T-helper 1 cell treated with Interleukin-12 subunit alpha and Interleukin-12 subunit beta and Interleukin-4 antibody, amounts not matched to agents 30 μg/mL and 1 μg/mL, for 36 hours (primary cell): ENCODE results near the gene ZNRF1.

ENCODE experiments used
- H3K27ac Mint-ChIP-seq: one replicate; pipeline ENCODE4 v1.8.0; 2021; ENCODE audit warnings: mild to moderate bottlenecking, mixed read lengths
- H3K27me3 Mint-ChIP-seq: one replicate; pipeline ENCODE4 v1.8.0; 2021; ENCODE audit warnings: low read depth, mixed read lengths
- H3K36me3 Mint-ChIP-seq: one replicate; pipeline ENCODE4 v1.8.0; 2021; ENCODE audit warnings: low read depth, mixed read lengths
- H3K4me1 Mint-ChIP-seq: one replicate; pipeline ENCODE4 v1.8.0; 2021; ENCODE audit warnings: low read depth, mixed read lengths
- H3K4me3 Mint-ChIP-seq: one replicate; pipeline ENCODE4 v1.8.0; 2021; ENCODE audit warnings: mild to moderate bottlenecking, moderate library complexity, mixed read lengths
- H3K9me3 Mint-ChIP-seq: one replicate; pipeline ENCODE4 v1.8.0; 2021; ENCODE audit warnings: mixed read lengths

Gene ZNRF1

DNA sequence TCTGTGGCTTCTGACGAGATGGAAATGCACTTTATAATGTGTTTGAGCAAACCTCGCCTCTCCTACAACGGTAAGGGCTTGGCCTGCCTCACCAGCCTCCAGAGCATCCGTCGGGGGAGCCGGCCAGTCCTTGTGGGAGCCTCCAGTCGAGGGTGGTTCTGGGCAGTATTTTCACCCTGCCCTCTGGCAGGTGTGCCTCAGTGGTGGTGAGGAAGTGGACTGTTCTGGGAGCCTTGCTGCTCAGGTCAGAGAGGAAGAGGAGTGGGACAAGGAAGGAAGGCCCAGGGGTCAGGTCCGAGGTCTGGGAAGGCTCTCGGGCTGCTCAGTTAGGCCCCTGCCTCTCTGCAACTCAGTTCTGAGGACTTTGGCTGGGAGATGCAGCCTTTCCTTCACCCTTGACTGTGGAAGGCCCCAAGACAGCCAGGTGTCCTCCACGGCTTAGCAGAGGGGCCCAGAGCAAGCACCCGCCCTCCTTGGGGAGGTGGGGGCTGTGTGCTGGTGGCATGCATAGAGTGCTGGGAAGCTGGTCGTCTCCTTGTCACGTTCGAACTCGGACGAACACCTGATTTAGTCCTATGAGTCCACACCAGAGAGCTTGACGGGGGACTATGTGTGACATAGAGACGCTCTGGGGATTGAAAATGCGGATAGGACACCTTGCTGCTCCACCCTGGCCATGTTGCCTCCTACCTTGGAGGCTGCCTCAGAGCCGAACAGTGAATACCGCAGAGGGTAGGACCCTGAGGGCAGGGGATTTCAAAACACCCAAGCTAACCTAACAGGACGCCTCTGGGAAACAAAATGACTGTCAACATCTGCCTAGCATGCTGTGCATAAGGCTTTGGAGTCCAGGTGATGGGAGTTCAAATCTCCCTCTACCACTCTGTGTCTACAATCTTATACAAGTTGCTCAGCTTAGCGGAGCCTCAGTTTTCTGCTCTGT lies 95.0 kb downstream of the ZNRF1 start:
- Mint-ChIP-seq H3K36me3 (peaks cover 8% of the 10 kb centered on the region), H3K4me1 (peaks cover 42% of the 10 kb centered on the region), H3K27ac (peak overlapping the region; percentile 52), H3K27me3 (no peaks in the 10 kb centered on the region), H3K4me3 (no peak overlapping the region), H3K9me3 (no peaks in the 10 kb centered on the region)

GRCh38 chr16:75095204-75095621 lies 96.4 kb downstream of the ZNRF1 start:
- peaks cover 44% of the 10 kb centered on the region for H3K4me1 Mint-ChIP-seq
- peak overlapping the region; percentile 41 for H3K27ac Mint-ChIP-seq

DNA sequence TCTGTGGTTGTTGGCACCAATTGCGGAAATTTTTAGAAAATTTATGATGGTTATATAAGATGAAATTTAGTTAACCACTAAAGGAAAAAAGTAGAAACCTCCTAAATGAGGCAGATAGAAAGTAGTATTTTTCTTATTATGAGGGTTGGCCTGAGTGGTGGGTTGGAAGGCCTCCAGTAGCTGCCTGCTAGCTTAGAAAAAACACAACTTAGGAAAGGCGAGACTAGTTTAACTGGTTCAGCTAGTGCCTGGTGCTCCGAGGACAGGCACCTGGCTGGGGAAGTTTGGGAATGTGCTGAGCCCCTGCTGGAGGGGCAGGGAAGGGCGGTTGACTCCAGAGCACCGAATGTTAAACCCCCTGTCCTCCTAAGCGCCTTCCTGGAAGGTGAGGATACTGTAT lies 97.8 kb downstream of the ZNRF1 start:
- Mint-ChIP-seq H3K4me3 (no peak overlapping the region), H3K9me3 (no peaks in the 10 kb centered on the region), H3K36me3 (peaks cover 4% of the 10 kb centered on the region), H3K27ac (peak overlapping the region; percentile 84), H3K27me3 (no peaks in the 10 kb centered on the region), H3K4me1 (peaks cover 53% of the 10 kb centered on the region)

More at GRCh38 chr16:75095204-75095621, 96.4 kb downstream of the ZNRF1 start:
- no peak overlapping the region for H3K4me3 Mint-ChIP-seq
- H3K36me3 Mint-ChIP-seq: peaks cover 4% of the 10 kb centered on the region
- H3K9me3 Mint-ChIP-seq: no peaks in the 10 kb centered on the region
- no peaks in the 10 kb centered on the region for H3K27me3 Mint-ChIP-seq

- no peaks in the 10 kb centered on the region for H3K9me3 Mint-ChIP-seq
- H3K4me3 Mint-ChIP-seq: no peak overlapping the region
- peak overlapping the region; percentile 84 for H3K27ac Mint-ChIP-seq
- peaks cover 54% of the 10 kb centered on the region for H3K4me1 Mint-ChIP-seq
- no peaks in the 10 kb centered on the region for H3K27me3 Mint-ChIP-seq
- peaks cover 4% of the 10 kb centered on the region for H3K36me3 Mint-ChIP-seq
Observed at GRCh38 chr16:75097191-75097761, 98.5 kb downstream of the ZNRF1 start.

GRCh38 chr16:75097941-75098901 lies 99.4 kb downstream of the ZNRF1 start:
- Mint-ChIP-seq H3K27me3 (no peaks in the 10 kb centered on the region), H3K4me3 (peak overlapping the region; percentile 44), H3K27ac (peak overlapping the region; percentile 96), H3K9me3 (no peaks in the 10 kb centered on the region), H3K4me1 (peaks cover 59% of the 10 kb centered on the region), H3K36me3 (peaks cover 11% of the 10 kb centered on the region)

DNA sequence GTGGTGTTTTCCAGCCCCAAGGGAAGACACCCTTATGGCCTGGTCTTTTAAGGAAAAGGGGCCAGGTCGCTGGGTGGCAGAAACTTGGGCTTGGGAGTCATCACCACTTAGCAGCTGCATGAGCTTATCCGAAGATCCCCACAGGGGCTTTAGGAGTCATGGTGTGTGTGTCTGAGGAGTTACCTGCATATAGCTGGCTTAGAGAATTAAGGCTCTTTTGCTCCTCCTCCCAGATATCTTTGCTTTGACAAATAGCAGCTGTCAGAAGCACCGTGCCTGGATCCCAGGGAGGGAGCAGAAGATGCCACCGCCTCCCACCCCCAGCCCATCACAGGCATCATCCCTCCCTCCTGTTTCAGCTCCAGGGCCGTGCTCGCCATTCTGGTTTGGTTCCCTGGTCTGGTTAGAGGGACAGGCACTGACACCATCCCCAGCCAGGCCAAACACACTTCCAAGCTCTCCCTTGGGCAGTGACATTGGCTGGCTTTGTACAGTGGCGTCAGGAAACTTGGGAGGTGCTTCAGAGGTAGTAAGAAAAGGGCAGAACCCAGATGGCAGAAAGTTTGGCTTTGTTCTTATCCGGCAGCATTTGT lies 100.3 kb downstream of the ZNRF1 start:
- H3K4me1 Mint-ChIP-seq: peaks cover 59% of the 10 kb centered on the region
- H3K27ac Mint-ChIP-seq: peak overlapping the region; percentile 96
- no peaks in the 10 kb centered on the region for H3K27me3 Mint-ChIP-seq
- peaks cover 11% of the 10 kb centered on the region for H3K36me3 Mint-ChIP-seq
- no peaks in the 10 kb centered on the region for H3K9me3 Mint-ChIP-seq
- H3K4me3 Mint-ChIP-seq: peak overlapping the region; percentile 19

DNA sequence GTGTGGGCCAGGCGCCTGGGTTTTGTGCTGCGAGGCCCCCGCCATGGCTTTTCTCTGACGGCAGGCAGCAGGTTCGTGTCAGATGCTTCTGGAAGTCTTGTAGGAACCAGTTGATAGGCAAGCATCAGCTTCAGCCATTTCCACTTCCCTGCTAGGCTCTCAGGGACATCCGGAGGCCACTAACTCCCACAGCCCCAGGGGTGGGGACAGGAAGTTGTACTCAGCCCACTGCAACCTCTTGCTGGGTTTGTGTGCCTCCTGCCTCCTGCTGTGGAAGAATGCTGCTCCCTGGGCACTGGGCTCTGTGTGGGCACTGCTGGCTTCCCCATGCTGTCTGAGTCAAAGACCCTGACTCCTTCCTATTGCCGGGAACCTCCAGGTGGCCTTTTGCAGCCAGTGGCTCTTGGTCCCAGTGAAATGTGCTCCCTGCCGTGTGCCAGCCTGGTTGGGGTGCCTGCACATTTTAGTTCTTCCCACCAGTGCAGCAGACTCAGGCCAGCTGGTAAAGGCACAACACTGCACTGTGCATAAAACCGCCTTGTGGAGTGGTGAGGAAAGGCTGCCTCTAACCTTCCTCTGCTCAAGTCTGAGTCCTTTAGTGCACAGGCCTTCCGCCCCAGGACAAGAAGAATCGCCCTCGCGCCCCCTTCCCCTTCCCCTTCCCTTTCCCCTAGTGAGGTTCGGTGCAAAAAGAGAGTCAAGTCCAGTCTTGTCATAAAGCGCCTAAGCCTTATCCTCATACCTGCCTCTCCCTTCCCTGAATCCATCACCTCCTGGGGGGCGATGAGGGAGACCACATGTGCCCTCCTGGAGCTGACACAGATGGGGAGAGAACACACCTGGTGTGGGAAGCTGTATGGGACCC lies 101.1 kb downstream of the ZNRF1 start:
- Mint-ChIP-seq H3K27ac (peak overlapping the region; percentile 96), H3K27me3 (no peaks in the 10 kb centered on the region), H3K4me3 (peak overlapping the region; percentile 53), H3K9me3 (no peaks in the 10 kb centered on the region), H3K4me1 (peaks cover 65% of the 10 kb centered on the region), H3K36me3 (peaks cover 17% of the 10 kb centered on the region)

GRCh38 chr16:75100603-75100990 lies 101.8 kb downstream of the ZNRF1 start:
- Mint-ChIP-seq H3K27ac (peak overlapping the region; percentile 96), H3K36me3 (peaks cover 20% of the 10 kb centered on the region), H3K4me1 (peaks cover 69% of the 10 kb centered on the region), H3K27me3 (no peaks in the 10 kb centered on the region), H3K9me3 (no peaks in the 10 kb centered on the region), H3K4me3 (no peak overlapping the region)

GRCh38 chr16:75101635-75102034 lies 102.8 kb downstream of the ZNRF1 start:
- H3K9me3 Mint-ChIP-seq: no peaks in the 10 kb centered on the region
- H3K27me3 Mint-ChIP-seq: no peaks in the 10 kb centered on the region
- peak overlapping the region; percentile 62 for H3K27ac Mint-ChIP-seq
- no peak overlapping the region for H3K4me3 Mint-ChIP-seq
- H3K36me3 Mint-ChIP-seq: peaks cover 27% of the 10 kb centered on the region
- H3K4me1 Mint-ChIP-seq: peaks cover 74% of the 10 kb centered on the region

DNA sequence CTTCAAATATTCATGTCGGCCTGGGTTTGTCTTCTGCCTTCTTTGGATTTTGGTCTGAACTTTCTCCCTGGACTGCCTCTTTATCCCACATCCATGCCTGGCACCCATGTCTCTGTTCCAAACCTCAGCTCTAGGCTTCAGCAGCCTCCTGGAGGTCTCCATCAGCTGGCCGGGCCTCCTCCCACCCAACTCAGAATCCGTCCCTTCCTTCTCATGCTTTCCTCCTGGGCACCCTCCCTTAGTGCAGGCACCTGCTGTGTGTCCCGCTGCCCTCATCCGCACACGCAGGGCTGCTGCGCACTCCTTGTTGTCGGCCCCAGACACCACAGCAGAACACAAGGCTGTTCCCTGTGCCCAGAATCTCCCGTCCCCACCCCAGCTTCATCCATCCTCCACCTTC lies 103.8 kb downstream of the ZNRF1 start:
- Mint-ChIP-seq H3K27ac (peak overlapping the region; percentile 41), H3K9me3 (no peaks in the 10 kb centered on the region), H3K4me1 (peaks cover 77% of the 10 kb centered on the region), H3K36me3 (peaks cover 26% of the 10 kb centered on the region), H3K4me3 (no peak overlapping the region), H3K27me3 (no peaks in the 10 kb centered on the region)

DNA sequence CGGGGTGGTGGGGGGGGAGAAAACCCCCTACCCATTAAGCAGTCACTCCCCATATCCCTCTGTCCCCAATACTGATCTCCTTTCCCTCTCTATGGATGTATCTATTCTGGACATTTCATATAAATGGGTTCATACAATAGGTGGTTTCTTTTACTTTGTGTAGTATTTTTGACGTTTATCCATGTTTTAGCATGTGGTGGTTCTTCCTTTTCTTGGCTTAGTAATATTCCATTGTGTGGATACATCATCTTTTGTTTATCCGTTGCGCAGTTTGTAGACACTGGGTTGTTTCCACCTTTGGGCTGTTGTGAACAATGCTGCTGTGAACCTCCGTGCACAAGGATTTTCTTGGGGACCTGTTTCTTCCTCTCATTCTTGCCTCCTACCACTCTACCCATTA lies 105.2 kb downstream of the ZNRF1 start:
- no peak overlapping the region for H3K4me3 Mint-ChIP-seq
- H3K27ac Mint-ChIP-seq: no peak overlapping the region
- no peaks in the 10 kb centered on the region for H3K9me3 Mint-ChIP-seq
- peaks cover 75% of the 10 kb centered on the region for H3K4me1 Mint-ChIP-seq
- H3K36me3 Mint-ChIP-seq: peaks cover 30% of the 10 kb centered on the region
- no peaks in the 10 kb centered on the region for H3K27me3 Mint-ChIP-seq

DNA sequence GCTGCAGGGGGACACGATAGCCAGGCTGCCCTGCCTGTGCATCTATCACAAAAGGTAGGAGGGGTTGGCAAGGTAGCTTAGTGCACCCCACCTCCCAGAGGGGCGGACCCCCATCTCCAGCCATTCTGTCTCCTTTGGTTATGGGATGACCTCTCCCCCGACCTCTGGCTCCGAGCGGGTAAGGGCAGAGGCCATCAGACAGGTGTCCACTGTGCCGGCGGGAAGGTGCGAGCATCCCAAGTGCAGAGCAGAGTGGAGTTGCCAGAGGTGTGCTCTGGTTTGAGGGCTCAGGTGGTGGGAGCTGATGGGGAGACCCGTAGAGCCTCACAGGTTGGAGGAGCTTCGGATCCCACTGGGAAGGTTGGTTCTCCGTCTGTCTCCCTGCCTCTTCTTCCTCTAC lies 106.0 kb downstream of the ZNRF1 start:
- Mint-ChIP-seq H3K9me3 (no peaks in the 10 kb centered on the region), H3K27ac (peak overlapping the region; percentile 76), H3K4me1 (peaks cover 74% of the 10 kb centered on the region), H3K4me3 (no peak overlapping the region), H3K36me3 (peaks cover 30% of the 10 kb centered on the region), H3K27me3 (no peaks in the 10 kb centered on the region)

- no peaks in the 10 kb centered on the region for H3K27me3 Mint-ChIP-seq
- peaks cover 30% of the 10 kb centered on the region for H3K36me3 Mint-ChIP-seq
- H3K4me3 Mint-ChIP-seq: no peak overlapping the region
- H3K9me3 Mint-ChIP-seq: no peaks in the 10 kb centered on the region
- H3K4me1 Mint-ChIP-seq: peaks cover 74% of the 10 kb centered on the region
- H3K27ac Mint-ChIP-seq: peak overlapping the region; percentile 76
Observed at GRCh38 chr16:75105306-75106061, 106.7 kb downstream of the ZNRF1 start.
